AG04450 (cell line): ENCODE results near the gene IL13RA1. TPM values are rescaled to one million over a fixed set of nuclear protein-coding genes. Genes with fewer than 3 reads are reported as not detected.
A peak's percentile ranks its signal among the peaks of the same experiment; 100 is the strongest.

Source experiments
- CTCF ChIA-PET: fragments of 300-600, 350-600 bp; formaldehyde crosslinking; extraction: SDS; loops from one replicate; lab custom pipeline; 2022; ENCODE audit warnings: antibody characterized with exemption, inconsistent platforms; lab: Charles Lee
- POLR2A ChIA-PET: fragments of 350-600 bp; formaldehyde crosslinking; extraction: SDS; loops from one replicate; lab custom pipeline; 2021; ENCODE audit warnings: antibody characterized with exemption, inconsistent platforms; lab: Yijun Ruan, JAX
- DNase-seq: peaks from one replicate; pipeline ENCODE4 v3.0.0-alpha.2; 2011; ENCODE audit warnings: low read depth, low spot score
- H3K27ac ChIP-seq: one replicate; pipeline ENCODE4 v1.5.1; 2012; ENCODE audit warnings: low read depth, low read length, control low read depth
- H3K27me3 ChIP-seq: one replicate; pipeline ENCODE4 v1.6.0; 2012; ENCODE audit warnings: low read length; ENCODE audit not compliant: control insufficient read depth, insufficient read depth
- H3K4me3 ChIP-seq: 2 replicates; pipeline ENCODE4 v1.5.1; 2011; ENCODE audit warnings: mild to moderate bottlenecking, low read depth, low read length, control low read depth
- H3K9me3 ChIP-seq: 2 replicates; pipeline ENCODE4 v1.5.1; 2012; ENCODE audit warnings: low read length; ENCODE audit not compliant: control insufficient read depth, insufficient read depth
- polyA plus RNA-seq: library from polyadenylated mRNA; depleted of rRNA; stranded (reverse); fragments of >200 nt; gene quantifications from 2 replicates; pipeline ENCODE4 v1.2.3, GENCODE V29; 2011; rRNA removed
- small RNA-seq: library from RNA; depleted of rRNA; stranded (forward); fragments of <200 nt; gene quantifications from one replicate; pipeline ENCODE3, GENCODE V24; 2012; ENCODE audit warnings: low read depth; ENCODE audit not compliant: insufficient read length
- TF ChIP-seq, protein P1 (sequence below): IDR thresholded peaks from 2 replicates; pipeline ENCODE4 v1.5.1; 2011; ENCODE audit warnings: low read depth, low read length, control low read depth, inconsistent platforms

The IL13RA1 gene
- polyA plus RNA-seq, 1 experiment: 71.5 TPM

DNA sequence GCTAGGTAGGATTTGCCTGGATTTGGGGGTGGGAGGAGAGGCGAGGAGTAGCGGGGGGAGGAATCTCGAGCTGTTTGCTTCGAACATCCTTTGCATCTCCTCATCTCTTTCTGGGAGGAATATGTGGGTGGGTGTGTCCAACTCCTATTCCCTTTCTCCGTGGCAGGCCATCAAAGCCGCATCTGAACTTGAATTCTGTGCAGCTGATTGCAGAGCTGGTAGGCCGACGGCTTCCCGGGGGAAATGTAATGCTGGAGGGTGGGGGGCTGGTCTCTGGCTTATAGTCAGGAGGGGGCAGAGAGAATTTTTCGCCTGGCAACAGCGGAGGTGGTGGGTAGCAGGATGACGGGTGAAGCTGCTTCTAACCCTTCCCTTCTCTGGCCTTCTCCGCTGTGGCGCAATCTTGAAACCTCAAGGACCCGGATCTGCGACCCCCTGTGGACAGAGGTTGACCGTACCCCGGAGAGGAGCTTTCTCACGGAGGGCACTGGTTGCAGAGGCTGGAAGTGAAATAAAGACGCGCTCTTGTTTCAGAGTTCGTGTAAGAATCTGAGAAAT lies 96.8 kb downstream of the IL13RA1 start:
- Histone ChIP-seq H3K4me3 (peak overlapping the region; percentile 38), H3K9me3 (no peaks in the 10 kb centered on the region), H3K27ac (no peak overlapping the region), H3K27me3 (peaks cover 40% of the 10 kb centered on the region)
- TF ChIP-seq, protein P1, sequence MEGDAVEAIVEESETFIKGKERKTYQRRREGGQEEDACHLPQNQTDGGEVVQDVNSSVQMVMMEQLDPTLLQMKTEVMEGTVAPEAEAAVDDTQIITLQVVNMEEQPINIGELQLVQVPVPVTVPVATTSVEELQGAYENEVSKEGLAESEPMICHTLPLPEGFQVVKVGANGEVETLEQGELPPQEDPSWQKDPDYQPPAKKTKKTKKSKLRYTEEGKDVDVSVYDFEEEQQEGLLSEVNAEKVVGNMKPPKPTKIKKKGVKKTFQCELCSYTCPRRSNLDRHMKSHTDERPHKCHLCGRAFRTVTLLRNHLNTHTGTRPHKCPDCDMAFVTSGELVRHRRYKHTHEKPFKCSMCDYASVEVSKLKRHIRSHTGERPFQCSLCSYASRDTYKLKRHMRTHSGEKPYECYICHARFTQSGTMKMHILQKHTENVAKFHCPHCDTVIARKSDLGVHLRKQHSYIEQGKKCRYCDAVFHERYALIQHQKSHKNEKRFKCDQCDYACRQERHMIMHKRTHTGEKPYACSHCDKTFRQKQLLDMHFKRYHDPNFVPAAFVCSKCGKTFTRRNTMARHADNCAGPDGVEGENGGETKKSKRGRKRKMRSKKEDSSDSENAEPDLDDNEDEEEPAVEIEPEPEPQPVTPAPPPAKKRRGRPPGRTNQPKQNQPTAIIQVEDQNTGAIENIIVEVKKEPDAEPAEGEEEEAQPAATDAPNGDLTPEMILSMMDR: no peak
- DNase-seq: no peak
- ChIA-PET POLR2A (interaction anchor here (0.7 kb wide), 1 partner anchor 17 kb away, joined by 4 read pairs; no protein-coding TSS in a partner anchor), CTCF (interaction anchor here (0.6 to 2.6 kb wide), 2 partner anchors 15 to 297 kb away, joined by 7 to 12 read pairs; no protein-coding TSS in a partner anchor)

DNA sequence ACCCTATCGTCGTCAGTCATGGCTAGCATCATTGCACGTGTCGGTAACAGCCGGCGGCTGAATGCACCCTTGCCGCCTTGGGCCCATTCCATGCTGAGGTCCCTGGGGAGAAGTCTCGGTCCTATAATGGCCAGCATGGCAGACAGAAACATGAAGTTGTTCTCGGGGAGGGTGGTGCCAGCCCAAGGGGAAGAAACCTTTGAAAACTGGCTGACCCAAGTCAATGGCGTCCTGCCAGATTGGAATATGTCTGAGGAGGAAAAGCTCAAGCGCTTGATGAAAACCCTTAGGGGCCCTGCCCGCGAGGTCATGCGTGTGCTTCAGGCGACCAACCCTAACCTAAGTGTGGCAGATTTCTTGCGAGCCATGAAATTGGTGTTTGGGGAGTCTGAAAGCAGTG lies 97.8 kb downstream of the IL13RA1 start:
- CTCF ChIA-PET: interaction anchor here (1.0 to 2.6 kb wide), 2 partner anchors 14 to 223 kb away, joined by 3 to 12 read pairs; no protein-coding TSS in a partner anchor
- DNase-seq: no peak
- POLR2A ChIA-PET: no interaction called here

DNA sequence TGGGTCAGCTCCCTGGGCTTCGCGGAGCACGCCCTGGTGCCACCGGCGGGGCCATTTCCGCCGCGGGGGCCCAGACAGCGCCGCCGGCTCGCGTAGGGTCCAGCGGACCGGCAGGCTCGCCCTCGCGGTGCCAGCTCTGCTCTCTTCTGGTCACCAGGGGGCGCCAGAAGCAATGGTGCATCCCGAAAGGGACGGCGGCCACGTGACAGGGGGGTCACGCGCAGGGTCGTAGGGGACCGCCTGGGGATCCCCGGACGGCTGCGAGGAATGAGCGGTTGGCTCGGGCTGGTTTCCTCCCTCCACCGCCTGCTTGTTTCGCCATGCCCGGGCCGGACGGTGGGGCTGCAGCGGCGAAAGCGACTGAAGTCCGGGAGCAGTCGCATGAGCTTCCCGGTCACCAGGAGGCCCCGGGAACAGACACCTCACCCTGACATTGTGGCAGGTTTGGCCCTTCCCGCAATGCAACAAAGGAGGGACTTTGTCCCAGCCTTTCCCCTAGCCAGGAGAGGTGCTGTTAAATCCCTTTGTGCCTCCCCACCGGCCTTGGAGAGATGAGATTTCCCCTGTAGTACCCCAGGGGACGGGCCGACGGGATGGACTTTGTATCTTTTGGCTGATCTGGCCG lies 112.0 kb downstream of the IL13RA1 start:
- no peak for DNase-seq
- CTCF ChIA-PET: interaction anchor here (0.7 to 2.3 kb wide), 24 partner anchors 9 to 995 kb away, joined by 3 to 26 read pairs (median 4); partner anchors contain the start of gene ZCCHC12
- TF ChIP-seq, protein P1: peak; percentile 55
- Histone ChIP-seq H3K9me3 (no peaks in the 10 kb centered on the region), H3K27ac (no peak overlapping the region), H3K4me3 (peak overlapping the region; percentile 52), H3K27me3 (no peaks in the 10 kb centered on the region)
- POLR2A ChIA-PET: no interaction called here

More for the DNA sequence above, 97.8 kb downstream of the IL13RA1 start:
- TF ChIP-seq, protein P1: no peak
- Histone ChIP-seq H3K9me3 (no peaks in the 10 kb centered on the region), H3K27ac (no peak overlapping the region), H3K27me3 (peaks cover 40% of the 10 kb centered on the region), H3K4me3 (no peak overlapping the region)

Small RNA genes lying within 50 kb of the gene (small RNA-seq; reads per million reads assigned to genes)
- not detected for gene RF00566

Other genes with a start within 250 kb of the IL13RA1 start
- gene DOCK11, start 231.8 kb upstream of the IL13RA1 start, polyA plus RNA-seq: 20.7 and 26.4 TPM in 2 replicates
- 0.11 TPM in 2 replicates for gene ZCCHC12, start 96.2 kb downstream of the IL13RA1 start, polyA plus RNA-seq
- gene LONRF3, start 247.0 kb downstream of the IL13RA1 start, polyA plus RNA-seq: not detected in 2 replicates